SK-N-SH (cell line): ENCODE data around the gene PRKCD. TPM values are rescaled to one million over a fixed set of nuclear protein-coding genes. Genes with fewer than 3 reads are reported as not detected.

Experiments used
- CTCF ChIA-PET: fragments of 300-600, 350-600 bp; formaldehyde crosslinking; extraction: SDS; loops from one replicate; lab custom pipeline; 2021; lab: Yijun Ruan, JAX
- POLR2A ChIA-PET: fragments of 350-600 bp; sonication (Branson Sonifier 250); formaldehyde crosslinking; extraction: SDS; loops from one replicate; lab custom pipeline; 2020; ENCODE audit warnings: antibody characterized with exemption, inconsistent platforms; lab: Yijun Ruan, JAX
- DNase-seq: peaks from one replicate; pipeline ENCODE4 v3.0.0; 2012
- H2AFZ ChIP-seq: fragments of 200-600 bp; sonication (generic); 2 replicates; pipeline ENCODE4 v1.8.1; 2016; ENCODE audit warnings: antibody characterized with exemption, mild to moderate bottlenecking, low read depth
- H3F3A ChIP-seq: fragments of 200-600 bp; sonication (generic); replicated peaks from 2 replicates; pipeline ENCODE3; 2016; ENCODE audit warnings: antibody characterized with exemption, mild to moderate bottlenecking; ENCODE audit not compliant: insufficient read depth
- H3K27ac ChIP-seq, 2 experiments: fragments of 200-500 bp in 1 of 2; fragments of 200-600 bp in 1 of 2; sonication (Bioruptor generic) in 1 of 2; sonication (generic), shearing (Covaris generic) in 1 of 2; 2 replicates each; pipeline versions ENCODE4 v1.5.1 to v1.6.1; 2014 to 2016; ENCODE audit warnings: low read depth in 2 of 2, inconsistent platforms in 1 of 2, low read length in 1 of 2, mild to moderate bottlenecking in 1 of 2, mixed read lengths in 1 of 2
- H3K27me3 ChIP-seq: fragments of 200-600 bp; sonication (generic), shearing (Covaris generic); 2 replicates; pipeline ENCODE4 v1.6.1; 2016; ENCODE audit warnings: mixed run types; ENCODE audit not compliant: insufficient read depth
- H3K36me3 ChIP-seq, 2 experiments: fragments of 200-500 bp in 1 of 2; fragments of 200-600 bp in 1 of 2; sonication (Bioruptor generic) in 1 of 2; sonication (generic) in 1 of 2; replicated peaks in 1 of 2; 2 replicates each; pipeline versions ENCODE3 to v1.5.1; 2014 to 2016; ENCODE audit warnings: low read length in 1 of 2, mild to moderate bottlenecking in 1 of 2; ENCODE audit not compliant: insufficient read depth in 2 of 2, control insufficient read depth in 1 of 2
- H3K4me1 ChIP-seq, 2 experiments: fragments of 200-500 bp in 1 of 2; fragments of 200-600 bp in 1 of 2; sonication (Bioruptor generic) in 1 of 2; sonication (generic), shearing (Covaris generic) in 1 of 2; 2 replicates each; pipeline versions ENCODE4 v1.5.1 to v1.6.1; 2014 to 2016; ENCODE audit warnings: low read depth in 1 of 2, low read length in 1 of 2, mixed run types in 1 of 2; ENCODE audit not compliant: insufficient read depth in 2 of 2, control insufficient read depth in 1 of 2
- H3K4me2 ChIP-seq: fragments of 200-600 bp; sonication (generic), shearing (Covaris generic); 2 replicates; pipeline ENCODE4 v1.6.1; 2017; ENCODE audit warnings: mixed run types
- H3K4me3 ChIP-seq, 2 experiments: fragments of 200-500 bp in 1 of 2; fragments of 200-600 bp in 1 of 2; sonication (Bioruptor generic) in 1 of 2; sonication (generic), shearing (Covaris generic) in 1 of 2; 2 replicates each; pipeline versions ENCODE4 v1.5.1 to v1.8.1; 2014 to 2016; ENCODE audit warnings: low read depth in 2 of 2, inconsistent platforms in 1 of 2, low read length in 1 of 2, mild to moderate bottlenecking in 1 of 2, mixed read lengths in 1 of 2, moderate library complexity in 1 of 2
- H3K79me2 ChIP-seq: fragments of 200-600 bp; sonication (generic); 2 replicates; pipeline ENCODE4 v1.8.1; 2017; ENCODE audit warnings: mild to moderate bottlenecking; ENCODE audit not compliant: insufficient read depth
- H3K9ac ChIP-seq: fragments of 200-600 bp; sonication (generic); 2 replicates; pipeline ENCODE4 v1.6.1; 2017; ENCODE audit warnings: mixed run types
- H3K9me2 ChIP-seq: fragments of 200-600 bp; sonication (generic); 2 replicates; pipeline ENCODE4 v1.6.1; 2017; ENCODE audit warnings: mixed run types
- H3K9me3 ChIP-seq: fragments of 200-600 bp; sonication (generic); 2 replicates; pipeline ENCODE4 v1.6.1; 2017; ENCODE audit warnings: mixed run types, mild to moderate bottlenecking, moderate library complexity
- H4K20me1 ChIP-seq: fragments of 200-600 bp; sonication (generic); 2 replicates; pipeline ENCODE4 v1.6.1; 2017; ENCODE audit warnings: mild to moderate bottlenecking, mixed run types; ENCODE audit not compliant: insufficient read depth
- ELF1 ChIP-seq: IDR thresholded peaks from 2 replicates; pipeline ENCODE4 v1.4.0; 2012
- EZH2phosphoT487 ChIP-seq: fragments of 200-600 bp; sonication (generic); IDR thresholded peaks from 2 replicates; pipeline ENCODE4 v1.6.1; 2017; ENCODE audit warnings: low read depth, mixed run types, mild to moderate bottlenecking, antibody characterized with exemption, moderate library complexity, borderline replicate concordance
- GABPA ChIP-seq: IDR thresholded peaks from 2 replicates; pipeline ENCODE4 v1.4.0; 2012; ENCODE audit warnings: low read depth, mild to moderate bottlenecking
- GATA2 ChIP-seq: sonication (generic); formaldehyde crosslinking; IDR thresholded peaks from 2 replicates; pipeline ENCODE4 v1.5.0; 2020; ENCODE audit warnings: mild to moderate bottlenecking, missing genetic modification reagents
- JUND ChIP-seq: IDR thresholded peaks from 2 replicates; pipeline ENCODE4 v1.4.0; 2012
- MXI1 ChIP-seq: IDR thresholded peaks from 2 replicates; pipeline ENCODE4 v1.6.1; 2012; ENCODE audit warnings: mild to moderate bottlenecking, low read depth, low read length, improper control_type of control experiment
- NRF1 ChIP-seq: IDR thresholded peaks from 2 replicates; pipeline ENCODE4 v1.6.1; 2012; ENCODE audit warnings: low read depth, mild to moderate bottlenecking, low read length
- RAD21 ChIP-seq: IDR thresholded peaks from 2 replicates; pipeline ENCODE4 v1.6.1; 2012; ENCODE audit warnings: mild to moderate bottlenecking, low read length
- SIN3A ChIP-seq: IDR thresholded peaks from 2 replicates; pipeline ENCODE4 v1.6.1; 2012; ENCODE audit warnings: low read depth, mild to moderate bottlenecking, low read length, moderate library complexity, borderline replicate concordance
- SMC3 ChIP-seq: IDR thresholded peaks from 2 replicates; pipeline ENCODE4 v1.6.1; 2012; ENCODE audit warnings: low read depth, low read length, improper control_type of control experiment
- TAF1 ChIP-seq: IDR thresholded peaks from 2 replicates; pipeline ENCODE4 v1.6.1; 2012; ENCODE audit warnings: low read depth, mild to moderate bottlenecking, low read length, moderate library complexity, borderline replicate concordance
- TCF12 ChIP-seq: IDR thresholded peaks from 2 replicates; pipeline ENCODE4 v1.4.0; 2012
- YY1 ChIP-seq: IDR thresholded peaks from 2 replicates; pipeline ENCODE4 v1.4.0; 2012; ENCODE audit warnings: low read depth, mild to moderate bottlenecking
- WGBS: methylation state at CpG from one replicate; pipeline ENCODE4 v1.1.6; 2017; ENCODE audit warnings: low lambda C conversion rate; 5-methylcytosine and 5-hydroxymethylcytosine counted together
- polyA plus RNA-seq, 3 experiments: library from polyadenylated mRNA; depleted of rRNA; stranded (reverse); fragments of >200 nt; gene quantifications; 2 replicates each; pipeline ENCODE4 v1.2.3, GENCODE V29; 2012
- TF ChIP-seq, protein P1 (sequence below): IDR thresholded peaks from 2 replicates; pipeline ENCODE4 v1.4.0; 2012; ENCODE audit warnings: low read depth
- TF ChIP-seq, protein P2 (sequence below): IDR thresholded peaks from 2 replicates; pipeline ENCODE4; 2012
- TF ChIP-seq, protein P3 (sequence below): fragments of 200-600 bp; sonication (generic); IDR thresholded peaks from 2 replicates; pipeline ENCODE4 v1.6.1; 2017; ENCODE audit warnings: antibody characterized with exemption, mild to moderate bottlenecking, moderate library complexity
- TF ChIP-seq, protein P4 (sequence below): IDR thresholded peaks from 2 replicates; pipeline ENCODE4 v1.6.1; 2012; ENCODE audit warnings: mild to moderate bottlenecking, low read depth, low read length, moderate library complexity
- TF ChIP-seq, protein P5 (sequence below): fragments of 150-350 bp; IDR thresholded peaks from 2 replicates; pipeline ENCODE4 v1.6.1; 2017; ENCODE audit warnings: antibody characterized with exemption, low read length, low read depth, borderline replicate concordance

The PRKCD gene
- polyA plus RNA-seq, 1 of the 3 experiments (the other 2 are of a cell fraction): 29.0 TPM

DNA sequence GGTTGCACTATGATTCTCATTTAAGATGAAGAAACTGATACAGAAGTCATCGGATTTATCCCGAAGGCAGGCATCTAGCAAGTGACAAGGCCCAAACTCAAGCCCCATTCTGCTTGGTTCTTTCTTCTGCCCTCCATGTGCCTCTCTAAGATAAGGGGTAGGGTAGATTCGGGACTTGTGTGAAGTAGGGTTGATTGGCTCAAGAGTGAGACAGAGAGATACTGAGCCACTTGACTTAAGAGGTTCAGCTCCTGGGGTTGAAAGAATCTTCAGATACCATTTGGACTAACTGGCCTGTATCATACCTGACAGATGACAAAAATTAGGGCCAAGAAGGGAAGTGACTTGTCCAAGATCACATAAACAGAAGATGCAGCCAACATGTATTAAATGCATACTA, 31.7 kb upstream of the PRKCD start:
- no peaks in the 10 kb centered on the region for H3K27me3 ChIP-seq
- H3K9me2 ChIP-seq: no peaks in the 10 kb centered on the region
- peaks cover 0 to 12% of the 10 kb centered on the region in 2 experiments; a peak in 2 of 4 replicates for H3K4me1 ChIP-seq
- no peak for TF ChIP-seq TCF12
- no peak for TF ChIP-seq ELF1
- no peak for TF ChIP-seq EZH2phosphoT487
- no peak for TF ChIP-seq YY1
- no peak for TF ChIP-seq RAD21
- no peak for TF ChIP-seq NRF1
- TF ChIP-seq, protein P1, sequence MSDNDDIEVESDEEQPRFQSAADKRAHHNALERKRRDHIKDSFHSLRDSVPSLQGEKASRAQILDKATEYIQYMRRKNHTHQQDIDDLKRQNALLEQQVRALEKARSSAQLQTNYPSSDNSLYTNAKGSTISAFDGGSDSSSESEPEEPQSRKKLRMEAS: no peak
- TF ChIP-seq, protein P2, sequence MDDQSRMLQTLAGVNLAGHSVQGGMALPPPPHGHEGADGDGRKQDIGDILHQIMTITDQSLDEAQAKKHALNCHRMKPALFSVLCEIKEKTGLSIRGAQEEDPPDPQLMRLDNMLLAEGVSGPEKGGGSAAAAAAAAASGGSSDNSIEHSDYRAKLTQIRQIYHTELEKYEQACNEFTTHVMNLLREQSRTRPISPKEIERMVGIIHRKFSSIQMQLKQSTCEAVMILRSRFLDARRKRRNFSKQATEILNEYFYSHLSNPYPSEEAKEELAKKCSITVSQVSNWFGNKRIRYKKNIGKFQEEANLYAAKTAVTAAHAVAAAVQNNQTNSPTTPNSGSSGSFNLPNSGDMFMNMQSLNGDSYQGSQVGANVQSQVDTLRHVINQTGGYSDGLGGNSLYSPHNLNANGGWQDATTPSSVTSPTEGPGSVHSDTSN: no peak
- TF ChIP-seq, protein P3, sequence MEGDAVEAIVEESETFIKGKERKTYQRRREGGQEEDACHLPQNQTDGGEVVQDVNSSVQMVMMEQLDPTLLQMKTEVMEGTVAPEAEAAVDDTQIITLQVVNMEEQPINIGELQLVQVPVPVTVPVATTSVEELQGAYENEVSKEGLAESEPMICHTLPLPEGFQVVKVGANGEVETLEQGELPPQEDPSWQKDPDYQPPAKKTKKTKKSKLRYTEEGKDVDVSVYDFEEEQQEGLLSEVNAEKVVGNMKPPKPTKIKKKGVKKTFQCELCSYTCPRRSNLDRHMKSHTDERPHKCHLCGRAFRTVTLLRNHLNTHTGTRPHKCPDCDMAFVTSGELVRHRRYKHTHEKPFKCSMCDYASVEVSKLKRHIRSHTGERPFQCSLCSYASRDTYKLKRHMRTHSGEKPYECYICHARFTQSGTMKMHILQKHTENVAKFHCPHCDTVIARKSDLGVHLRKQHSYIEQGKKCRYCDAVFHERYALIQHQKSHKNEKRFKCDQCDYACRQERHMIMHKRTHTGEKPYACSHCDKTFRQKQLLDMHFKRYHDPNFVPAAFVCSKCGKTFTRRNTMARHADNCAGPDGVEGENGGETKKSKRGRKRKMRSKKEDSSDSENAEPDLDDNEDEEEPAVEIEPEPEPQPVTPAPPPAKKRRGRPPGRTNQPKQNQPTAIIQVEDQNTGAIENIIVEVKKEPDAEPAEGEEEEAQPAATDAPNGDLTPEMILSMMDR: no peak
- TF ChIP-seq GATA2 (CRISPR knock-in tag): no peak
- TF ChIP-seq JUND: no peak
- TF ChIP-seq SMC3: no peak
- H3K4me2 ChIP-seq: peak overlapping the region; percentile 85
- WGBS: 24% methylated on average over 3 of the region's 3 CpGs
- ChIA-PET CTCF (interaction anchor here (0.7 to 5.2 kb wide), 5 partner anchors 10 to 67 kb away, joined by 4 to 36 read pairs (median 8); no protein-coding TSS in a partner anchor), POLR2A (no interaction called here)
- H3K36me3 ChIP-seq: peaks cover 3 to 22% of the 10 kb centered on the region in 2 experiments
- no peak overlapping the region for H3K27ac ChIP-seq
- H2AFZ ChIP-seq: no peak overlapping the region
- no peaks in the 10 kb centered on the region for H3K9me3 ChIP-seq
- H4K20me1 ChIP-seq: no peaks in the 10 kb centered on the region
- DNase-seq: no peak
- H3K9ac ChIP-seq: peak overlapping the region; percentile 97
- no peaks in the 10 kb centered on the region for H3F3A ChIP-seq
- peak overlapping the region; percentile 86 for H3K4me3 ChIP-seq
- H3K79me2 ChIP-seq: peaks cover 29% of the 10 kb centered on the region

DNA sequence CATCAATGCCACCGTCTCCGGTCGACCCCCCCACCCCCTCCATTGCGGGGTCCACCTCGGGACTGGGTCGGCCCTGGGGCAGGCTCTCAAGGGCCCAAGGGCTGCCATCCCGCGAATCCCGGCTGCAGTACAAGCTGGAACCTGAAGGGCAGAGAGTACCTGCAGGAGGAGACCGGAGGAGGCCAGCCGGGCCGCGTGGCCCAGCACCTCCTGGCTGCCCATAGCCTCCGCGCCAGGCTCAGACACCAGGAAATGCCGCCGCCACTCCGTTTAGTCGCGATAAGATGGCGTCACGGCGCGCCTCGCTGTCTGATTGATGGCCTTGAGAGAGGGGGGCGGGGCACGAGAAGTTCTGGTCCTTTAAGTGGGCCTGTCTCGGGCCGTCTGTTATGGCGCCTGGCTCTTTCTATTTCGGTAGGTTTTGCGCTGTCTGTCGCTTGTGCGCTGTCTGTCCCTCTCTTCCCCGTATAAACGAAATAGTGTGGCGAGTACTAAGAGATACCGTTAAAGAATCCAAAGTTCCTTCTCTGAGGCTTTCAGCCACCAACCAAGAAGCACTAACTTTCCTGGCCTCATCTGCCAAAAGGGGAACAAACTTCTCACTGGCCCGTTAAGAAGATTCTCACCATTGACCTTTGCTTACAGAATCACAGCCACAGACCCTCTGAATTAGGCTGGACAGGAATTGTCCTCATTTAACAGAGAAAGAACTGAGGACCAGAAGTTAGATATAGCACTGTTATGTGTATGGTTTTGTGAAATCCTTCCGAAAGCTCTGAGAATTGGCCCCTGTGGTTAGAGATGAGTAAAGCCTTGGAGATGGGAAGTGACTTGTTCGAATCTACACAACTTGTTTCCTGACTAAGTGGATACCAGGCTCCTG, 30.6 kb upstream of the PRKCD start, which contains the start of gene RFT1:
RFT1 (minus strand) TSS at position 257 of the 883 bp plus-strand sequence; CDS start at position 222, 35 bp downstream.
- ChIA-PET CTCF (interaction anchor here (1.6 to 5.2 kb wide), 3 partner anchors 14 to 65 kb away, joined by 4 to 36 read pairs (median 10); no protein-coding TSS in a partner anchor), POLR2A (no interaction called here)
- Histone ChIP-seq H3K9ac (peak within 1 kb of the TSS; percentile 97), H3K4me2 (peak within 1 kb of the TSS; percentile 85), H3K4me1 (peaks cover 0 to 12% of the 10 kb centered on the region in 2 experiments; a peak in 2 of 4 replicates), H3K4me3 (peak within 1 kb of the TSS; percentile 86), H3K9me2 (no peaks in the 10 kb centered on the region), H2AFZ (peak within 1 kb of the TSS; percentile 96), H3K79me2 (peaks cover 29% of the 10 kb centered on the region), H3K36me3 (peaks cover 0 to 12% of the 10 kb centered on the region in 2 experiments), H3K27ac (peak within 1 kb of the TSS; percentile 79 to 82), H4K20me1 (no peaks in the 10 kb centered on the region), H3F3A (no peaks in the 10 kb centered on the region), H3K27me3 (no peaks in the 10 kb centered on the region), H3K9me3 (no peaks in the 10 kb centered on the region)
- DNase-seq: peak; percentile 90
- WGBS: 4% methylated on average over 32 of the region's 41 CpGs
- TF ChIP-seq SIN3A (peak; percentile 94; the same call in 1 of the 2 replicates), MXI1 (peak; percentile 96), TAF1 (peak; percentile 87; the same call in 1 of the 2 replicates), GABPA (peak; percentile 17; the same call in 1 of the 2 replicates), RAD21 (no peak), SMC3 (no peak), JUND (no peak; the same call in 1 of the 2 replicates), GATA2 (CRISPR knock-in tag) (no peak)
- TF ChIP-seq, protein P4, sequence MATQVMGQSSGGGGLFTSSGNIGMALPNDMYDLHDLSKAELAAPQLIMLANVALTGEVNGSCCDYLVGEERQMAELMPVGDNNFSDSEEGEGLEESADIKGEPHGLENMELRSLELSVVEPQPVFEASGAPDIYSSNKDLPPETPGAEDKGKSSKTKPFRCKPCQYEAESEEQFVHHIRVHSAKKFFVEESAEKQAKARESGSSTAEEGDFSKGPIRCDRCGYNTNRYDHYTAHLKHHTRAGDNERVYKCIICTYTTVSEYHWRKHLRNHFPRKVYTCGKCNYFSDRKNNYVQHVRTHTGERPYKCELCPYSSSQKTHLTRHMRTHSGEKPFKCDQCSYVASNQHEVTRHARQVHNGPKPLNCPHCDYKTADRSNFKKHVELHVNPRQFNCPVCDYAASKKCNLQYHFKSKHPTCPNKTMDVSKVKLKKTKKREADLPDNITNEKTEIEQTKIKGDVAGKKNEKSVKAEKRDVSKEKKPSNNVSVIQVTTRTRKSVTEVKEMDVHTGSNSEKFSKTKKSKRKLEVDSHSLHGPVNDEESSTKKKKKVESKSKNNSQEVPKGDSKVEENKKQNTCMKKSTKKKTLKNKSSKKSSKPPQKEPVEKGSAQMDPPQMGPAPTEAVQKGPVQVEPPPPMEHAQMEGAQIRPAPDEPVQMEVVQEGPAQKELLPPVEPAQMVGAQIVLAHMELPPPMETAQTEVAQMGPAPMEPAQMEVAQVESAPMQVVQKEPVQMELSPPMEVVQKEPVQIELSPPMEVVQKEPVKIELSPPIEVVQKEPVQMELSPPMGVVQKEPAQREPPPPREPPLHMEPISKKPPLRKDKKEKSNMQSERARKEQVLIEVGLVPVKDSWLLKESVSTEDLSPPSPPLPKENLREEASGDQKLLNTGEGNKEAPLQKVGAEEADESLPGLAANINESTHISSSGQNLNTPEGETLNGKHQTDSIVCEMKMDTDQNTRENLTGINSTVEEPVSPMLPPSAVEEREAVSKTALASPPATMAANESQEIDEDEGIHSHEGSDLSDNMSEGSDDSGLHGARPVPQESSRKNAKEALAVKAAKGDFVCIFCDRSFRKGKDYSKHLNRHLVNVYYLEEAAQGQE: 0 out of 2 replicates have a peak, but pooled peaks have one; percentile 51
- TF ChIP-seq, protein P5, sequence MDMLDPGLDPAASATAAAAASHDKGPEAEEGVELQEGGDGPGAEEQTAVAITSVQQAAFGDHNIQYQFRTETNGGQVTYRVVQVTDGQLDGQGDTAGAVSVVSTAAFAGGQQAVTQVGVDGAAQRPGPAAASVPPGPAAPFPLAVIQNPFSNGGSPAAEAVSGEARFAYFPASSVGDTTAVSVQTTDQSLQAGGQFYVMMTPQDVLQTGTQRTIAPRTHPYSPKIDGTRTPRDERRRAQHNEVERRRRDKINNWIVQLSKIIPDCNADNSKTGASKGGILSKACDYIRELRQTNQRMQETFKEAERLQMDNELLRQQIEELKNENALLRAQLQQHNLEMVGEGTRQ: no peak
